Adipocyte (in vitro differentiated cells): ENCODE data around the gene E4F1.

Experiments used
- DNase-seq: peaks from one replicate; pipeline ENCODE4 v3.0.0-alpha.2; 2015; ENCODE audit warnings: low read depth
- H3K27me3 ChIP-seq: replicated peaks from 2 replicates; pipeline ENCODE4 v1.7.0; 2013; ENCODE audit warnings: mild to moderate bottlenecking, low read length, moderate library complexity; ENCODE audit not compliant: control insufficient read depth, insufficient read depth
- H3K36me3 ChIP-seq: 2 replicates; pipeline ENCODE4 v1.7.0; 2013; ENCODE audit warnings: low read length, mild to moderate bottlenecking, moderate library complexity; ENCODE audit not compliant: control insufficient read depth, insufficient read depth, severe bottlenecking
- H3K4me1 ChIP-seq: 2 replicates; pipeline ENCODE4 v1.7.0; 2013; ENCODE audit warnings: mild to moderate bottlenecking, low read length, moderate library complexity; ENCODE audit not compliant: control insufficient read depth, insufficient read depth
- H3K4me3 ChIP-seq: 2 replicates; pipeline ENCODE4 v1.7.0; 2013; ENCODE audit warnings: mild to moderate bottlenecking, low read length, moderate library complexity
- H3K9ac ChIP-seq: 2 replicates; pipeline ENCODE4 v1.7.0; 2013; ENCODE audit warnings: mild to moderate bottlenecking, low read length, moderate library complexity
- H3K9me3 ChIP-seq: 2 replicates; pipeline ENCODE4 v1.7.0; 2013; ENCODE audit warnings: mild to moderate bottlenecking, low read length, moderate library complexity; ENCODE audit not compliant: control insufficient read depth

Gene E4F1

GRCh38 chr16:2226245-2226793 is 2.9 kb downstream of the E4F1 start:
- Histone ChIP-seq H3K9ac (no peak overlapping the region), H3K4me1 (peaks cover 12% of the 10 kb centered on the region), H3K4me3 (no peak overlapping the region), H3K36me3 (peaks cover 22% of the 10 kb centered on the region), H3K27me3 (no peaks in the 10 kb centered on the region), H3K9me3 (no peaks in the 10 kb centered on the region)
- no peak for DNase-seq

- no peaks in the 10 kb centered on the region for H3K9me3 ChIP-seq
- H3K9ac ChIP-seq: no peak overlapping the region
- no peak for DNase-seq
- H3K36me3 ChIP-seq: peaks cover 28% of the 10 kb centered on the region
- H3K4me1 ChIP-seq: peaks cover 12% of the 10 kb centered on the region
- H3K27me3 ChIP-seq: no peaks in the 10 kb centered on the region
- no peak overlapping the region for H3K4me3 ChIP-seq
Measured at GRCh38 chr16:2226918-2227317, 3.5 kb downstream of the E4F1 start.

GRCh38 chr16:2228161-2228824 is 4.9 kb downstream of the E4F1 start:
- Histone ChIP-seq H3K27me3 (no peaks in the 10 kb centered on the region), H3K4me3 (no peak overlapping the region), H3K9ac (no peak overlapping the region), H3K9me3 (no peaks in the 10 kb centered on the region), H3K4me1 (peaks cover 12% of the 10 kb centered on the region), H3K36me3 (peaks cover 41% of the 10 kb centered on the region)
- no peak for DNase-seq

DNA sequence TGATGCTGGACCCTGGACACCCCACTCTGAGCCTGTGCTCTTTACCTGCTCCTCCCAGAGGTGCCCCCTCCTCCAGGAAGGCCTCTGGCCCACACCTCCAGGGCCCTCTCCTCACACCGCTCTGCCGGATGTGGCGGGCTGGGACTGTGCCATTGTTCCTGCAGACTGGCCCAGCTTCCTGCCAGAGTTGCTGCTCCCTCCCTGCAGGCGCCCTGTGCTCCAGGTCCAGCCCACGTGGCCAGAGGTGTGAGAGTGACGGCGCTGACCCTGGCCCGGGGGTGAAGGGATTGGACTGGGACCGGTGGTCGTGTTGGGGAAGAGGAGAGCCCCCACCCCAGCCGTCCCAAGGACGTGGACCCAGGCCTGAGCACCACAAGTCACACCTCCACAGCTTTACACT is 5.7 kb downstream of the E4F1 start:
- Histone ChIP-seq H3K9me3 (no peaks in the 10 kb centered on the region), H3K36me3 (peaks cover 49% of the 10 kb centered on the region), H3K27me3 (no peaks in the 10 kb centered on the region), H3K4me3 (no peak overlapping the region), H3K9ac (no peak overlapping the region), H3K4me1 (peaks cover 12% of the 10 kb centered on the region)
- DNase-seq: no peak

DNA sequence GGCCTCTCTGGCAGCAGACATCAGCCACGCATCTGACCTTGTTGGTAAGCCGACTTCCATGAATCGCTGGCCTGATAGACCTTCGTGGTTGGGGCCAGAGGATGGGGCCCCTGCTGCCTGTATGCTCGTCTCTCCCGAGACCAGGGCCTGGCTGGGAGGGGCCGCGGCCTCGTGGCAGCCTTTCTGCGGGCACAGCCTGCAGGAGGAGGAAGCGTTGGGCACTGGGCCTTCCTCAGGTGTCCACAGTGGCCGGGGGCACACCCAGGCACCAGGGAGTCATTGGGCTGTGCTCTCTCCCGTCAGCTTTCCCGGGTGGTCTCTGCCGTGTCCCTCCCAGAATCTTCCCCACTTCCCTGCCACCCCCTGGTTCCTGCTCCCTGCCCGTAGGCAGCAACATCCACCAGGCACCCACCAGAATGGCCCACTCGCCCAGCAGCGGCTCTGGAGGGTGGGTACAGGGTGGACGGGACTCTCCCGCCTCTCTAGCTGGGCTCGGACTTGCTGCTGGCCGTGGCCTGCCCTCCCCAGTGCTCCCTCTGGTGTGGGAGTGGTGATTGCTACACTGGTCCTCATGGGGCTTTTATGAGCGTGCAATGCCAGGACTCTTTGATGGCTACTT is 6.3 kb downstream of the E4F1 start:
- no peaks in the 10 kb centered on the region for H3K9me3 ChIP-seq
- no peak for DNase-seq
- peaks cover 53% of the 10 kb centered on the region for H3K36me3 ChIP-seq
- no peak overlapping the region for H3K4me3 ChIP-seq
- no peak overlapping the region for H3K9ac ChIP-seq
- peaks cover 6% of the 10 kb centered on the region for H3K4me1 ChIP-seq
- H3K27me3 ChIP-seq: no peaks in the 10 kb centered on the region

- H3K4me1 ChIP-seq: peaks cover 5% of the 10 kb centered on the region
- H3K9ac ChIP-seq: no peak overlapping the region
- H3K36me3 ChIP-seq: peaks cover 60% of the 10 kb centered on the region
- DNase-seq: no peak
- no peaks in the 10 kb centered on the region for H3K9me3 ChIP-seq
- H3K27me3 ChIP-seq: no peaks in the 10 kb centered on the region
- no peak overlapping the region for H3K4me3 ChIP-seq
Measured at GRCh38 chr16:2230376-2230775, 7.0 kb downstream of the E4F1 start.

GRCh38 chr16:2231016-2231931 is 7.9 kb downstream of the E4F1 start:
- no peaks in the 10 kb centered on the region for H3K9me3 ChIP-seq
- H3K4me1 ChIP-seq: peaks cover 2% of the 10 kb centered on the region
- H3K4me3 ChIP-seq: no peak overlapping the region
- no peak for DNase-seq
- no peak overlapping the region for H3K9ac ChIP-seq
- H3K36me3 ChIP-seq: peaks cover 61% of the 10 kb centered on the region
- H3K27me3 ChIP-seq: no peaks in the 10 kb centered on the region

DNA sequence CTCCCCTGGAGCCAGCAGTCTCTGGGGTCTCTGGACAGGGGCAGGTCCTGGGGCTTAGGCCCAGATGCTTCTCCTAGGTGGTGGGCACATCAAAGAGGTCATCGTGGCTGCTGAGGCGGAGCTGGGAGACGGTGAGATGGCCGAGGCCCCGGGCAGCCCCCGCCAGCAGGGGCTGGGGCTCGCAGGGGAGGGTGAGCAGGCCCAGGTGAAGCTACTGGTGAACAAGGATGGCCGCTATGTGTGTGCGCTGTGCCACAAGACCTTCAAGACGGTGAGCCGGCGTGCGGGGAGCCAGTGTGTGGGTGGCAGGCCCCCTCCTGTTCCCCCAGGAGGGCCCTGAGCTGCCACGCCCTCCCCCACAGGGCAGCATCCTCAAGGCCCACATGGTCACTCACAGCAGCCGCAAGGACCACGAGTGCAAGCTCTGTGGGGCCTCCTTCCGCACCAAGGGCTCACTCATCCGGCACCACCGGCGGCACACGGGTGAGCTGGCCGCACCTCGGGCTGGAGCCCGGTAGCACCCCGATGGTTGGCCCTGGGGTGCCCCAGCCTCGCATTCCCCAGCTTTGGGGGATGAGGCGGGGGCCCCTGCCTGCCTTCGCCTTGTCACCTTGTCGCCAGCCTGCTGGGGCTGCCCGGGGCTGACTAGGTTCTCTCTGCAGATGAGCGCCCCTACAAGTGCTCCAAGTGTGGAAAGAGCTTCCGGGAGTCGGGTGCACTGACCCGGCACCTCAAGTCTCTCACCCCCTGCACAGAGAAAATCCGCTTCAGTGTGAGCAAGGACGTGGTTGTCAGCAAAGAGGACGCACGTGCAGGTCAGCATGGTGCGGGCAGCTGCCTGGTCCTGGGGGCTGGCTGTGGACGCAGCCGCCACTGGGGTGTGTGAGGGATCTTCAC is 9.0 kb downstream of the E4F1 start:
- Histone ChIP-seq H3K9ac (no peak overlapping the region), H3K36me3 (peaks cover 61% of the 10 kb centered on the region), H3K4me1 (peaks cover 4% of the 10 kb centered on the region), H3K9me3 (no peaks in the 10 kb centered on the region), H3K4me3 (no peak overlapping the region), H3K27me3 (no peaks in the 10 kb centered on the region)
- no peak for DNase-seq

DNA sequence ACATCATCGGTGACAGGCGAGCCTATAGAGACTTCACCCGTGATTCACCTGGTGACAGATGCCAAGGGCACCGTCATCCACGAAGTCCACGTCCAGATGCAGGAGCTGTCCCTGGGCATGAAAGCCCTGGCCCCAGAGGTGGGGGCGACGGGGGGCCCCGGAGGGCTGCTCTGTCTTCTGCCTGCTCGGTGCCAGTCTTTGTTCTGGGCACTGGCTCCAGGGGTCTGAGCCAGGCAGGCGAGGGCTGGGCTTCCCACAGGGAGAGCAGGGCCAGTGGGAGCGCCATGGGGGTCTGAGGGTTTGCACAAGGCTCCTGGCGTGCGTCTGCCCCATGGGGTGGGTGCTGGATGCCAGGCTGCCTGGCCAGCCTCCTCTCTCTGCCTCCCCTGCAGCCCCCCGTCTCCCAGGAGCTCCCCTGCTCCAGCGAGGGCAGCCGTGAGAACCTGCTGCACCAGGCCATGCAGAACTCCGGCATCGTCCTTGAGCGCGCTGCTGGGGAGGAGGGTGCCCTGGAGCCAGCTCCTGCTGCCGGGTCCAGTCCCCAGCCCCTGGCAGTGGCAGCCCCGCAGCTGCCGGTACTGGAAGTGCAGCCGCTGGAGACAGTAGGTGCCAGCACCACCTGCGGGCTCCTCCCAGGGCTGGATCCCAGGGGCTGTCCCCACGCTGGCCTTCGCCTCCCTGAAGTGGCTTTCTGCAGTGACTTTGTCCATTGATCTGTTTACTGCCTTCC is 9.8 kb downstream of the E4F1 start:
- H3K4me1 ChIP-seq: peaks cover 5% of the 10 kb centered on the region

More for the DNA sequence above, 9.8 kb downstream of the E4F1 start:
- H3K27me3 ChIP-seq: no peaks in the 10 kb centered on the region
- no peak for DNase-seq
- H3K4me3 ChIP-seq: no peak overlapping the region
- no peaks in the 10 kb centered on the region for H3K9me3 ChIP-seq
- H3K9ac ChIP-seq: no peak overlapping the region
- H3K36me3 ChIP-seq: peaks cover 61% of the 10 kb centered on the region
